ENCODE data around the gene BOLA3. TPM values are rescaled to one million over a fixed set of nuclear protein-coding genes. Genes with fewer than 3 reads are reported as not detected.

Gene BOLA3
- total RNA-seq, 1 donor from 2014 or later, result 48.8 TPM

- DNase-seq (ENCODE audit: low read depth), result no peak
- no peak for FAIRE-seq
These were observed 5.4 kb downstream of the BOLA3 start for GRCh38 chr2:74142340-74142739.

GRCh38 chr2:74138600-74139323 is 8.9 kb downstream of the BOLA3 start:
- TF ChIP-seq EZH2 (IDR thresholded peaks at IDR 0.05; ENCODE audit: insufficient read depth, low read length), result no peak
- no peak for TF ChIP-seq CTCF (IDR thresholded peaks at IDR 0.05; ENCODE audit: insufficient read depth, low read depth, low read length)
- FAIRE-seq, result no peak
- DNase-seq (ENCODE audit: low read depth), result no peak
- Mint-ChIP-seq H3K4me3 (ENCODE audit: unreplicated experiment) (no peak overlapping the region), H3K9me3 (ENCODE audit: unreplicated experiment) (no peaks in the 10 kb centered on the region), H3K36me3 (ENCODE audit: low read depth, unreplicated experiment) (peaks cover 18% of the 10 kb centered on the region), H3K4me1 (ENCODE audit: low read depth, unreplicated experiment) (no peaks in the 10 kb centered on the region), H3K27ac (ENCODE audit: unreplicated experiment) (no peak overlapping the region), H3K27me3 (ENCODE audit: low read depth, unreplicated experiment) (no peaks in the 10 kb centered on the region)
- Histone ChIP-seq H3K36me3 (ENCODE audit: insufficient read depth, low read length) (peaks cover 6% of the 10 kb centered on the region), H3K4me2 (ENCODE audit: low read length) (no peak overlapping the region), H3K79me2 (ENCODE audit: insufficient read depth, low read length) (peaks cover 9% of the 10 kb centered on the region), H4K20me1 (ENCODE audit: insufficient read depth, low read length) (peaks cover 23% of the 10 kb centered on the region), H3K4me3 (ENCODE audit: insufficient read depth, low read depth, low read length) (no peak overlapping the region), H3K27ac (ENCODE audit: low read depth, low read length) (no peak overlapping the region), H3K27me3 (ENCODE audit: insufficient read depth, low read length) (no peaks in the 10 kb centered on the region), H2AFZ (ENCODE audit: low read depth, low read length) (no peak overlapping the region), H3K9ac (ENCODE audit: low read length) (no peak overlapping the region), H3K4me1 (ENCODE audit: insufficient read depth, low read length) (no peaks in the 10 kb centered on the region), H3K9me3 (ENCODE audit: insufficient read depth, low read depth, low read length) (no peaks in the 10 kb centered on the region)

More at GRCh38 chr2:74142340-74142739, 5.4 kb downstream of the BOLA3 start:
- H3K27ac ChIP-seq (ENCODE audit: low read depth, low read length), result no peak overlapping the region
- Mint-ChIP-seq H3K4me3 (ENCODE audit: unreplicated experiment) (no peak overlapping the region), H3K27ac (ENCODE audit: unreplicated experiment) (no peak overlapping the region), H3K36me3 (ENCODE audit: low read depth, unreplicated experiment) (peaks cover 15% of the 10 kb centered on the region), H3K27me3 (ENCODE audit: low read depth, unreplicated experiment) (no peaks in the 10 kb centered on the region), H3K4me1 (ENCODE audit: low read depth, unreplicated experiment) (no peaks in the 10 kb centered on the region), H3K9me3 (ENCODE audit: unreplicated experiment) (no peaks in the 10 kb centered on the region)
- H3K9me3 ChIP-seq (ENCODE audit: insufficient read depth, low read depth, low read length), result no peaks in the 10 kb centered on the region
- peaks cover 23% of the 10 kb centered on the region for H4K20me1 ChIP-seq (ENCODE audit: insufficient read depth, low read length)
- no peaks in the 10 kb centered on the region for H3K27me3 ChIP-seq (ENCODE audit: insufficient read depth, low read length)
- H3K9ac ChIP-seq (ENCODE audit: low read length), result no peak overlapping the region
- H2AFZ ChIP-seq (ENCODE audit: low read depth, low read length), result no peak overlapping the region
- peaks cover 7% of the 10 kb centered on the region for H3K4me1 ChIP-seq (ENCODE audit: insufficient read depth, low read length)
- no peak overlapping the region for H3K4me3 ChIP-seq (ENCODE audit: insufficient read depth, low read depth, low read length)
- peaks cover 20% of the 10 kb centered on the region for H3K79me2 ChIP-seq (ENCODE audit: insufficient read depth, low read length)
- H3K36me3 ChIP-seq (ENCODE audit: insufficient read depth, low read length), result no peaks in the 10 kb centered on the region
- H3K4me2 ChIP-seq (ENCODE audit: low read length), result no peak overlapping the region
- TF ChIP-seq EZH2 (IDR thresholded peaks at IDR 0.05; ENCODE audit: insufficient read depth, low read length), result no peak
- no peak for TF ChIP-seq CTCF (IDR thresholded peaks at IDR 0.05; ENCODE audit: insufficient read depth, low read depth, low read length)
